Testis (tissue), 3 donors: Measurements from ENCODE around the gene TTC23. TPM values are rescaled to one million over a fixed set of nuclear protein-coding genes. Genes with fewer than 3 reads are reported as not detected.

Experiments
- DNase-seq: peaks from one replicate; pipeline ENCODE4 v3.0.0-alpha.2; 2019
- H3K27ac ChIP-seq, 2 donors: fragments of 200-600 bp; sonication (generic); one replicate each; pipeline ENCODE4 v1.5.1; 2019
- H3K27me3 ChIP-seq: fragments of 200-600 bp; sonication (generic); one replicate; pipeline ENCODE4 v1.5.1; 2019
- H3K36me3 ChIP-seq: fragments of 200-600 bp; sonication (generic); one replicate; pipeline ENCODE4 v1.5.1; 2017; ENCODE audit warnings: low read depth; ENCODE audit errors: missing control alignments
- H3K4me1 ChIP-seq: fragments of 200-600 bp; sonication (generic); one replicate; pipeline ENCODE4 v1.5.1; 2019
- H3K4me3 ChIP-seq, 2 donors: fragments of 200-600 bp; sonication (generic); one replicate each; pipeline ENCODE4 v1.5.1; 2017 to 2019
- H3K9me3 ChIP-seq: fragments of 200-600 bp; sonication (generic); one replicate; pipeline ENCODE4 v1.5.1; 2017
- POLR2A ChIP-seq: fragments of 450-650 bp; IDR thresholded peaks from one replicate; pipeline ENCODE4 v1.6.1; 2017; ENCODE audit warnings: antibody characterized with exemption, mild to moderate bottlenecking, moderate library complexity
- WGBS, 2 donors: methylation state at CpG; one replicate each; pipeline ENCODE4 v1.1.5; 2018; 5-methylcytosine and 5-hydroxymethylcytosine counted together
- intact Hi-C: fragments of 100-400 bp; cut with DNase I; formaldehyde crosslinking; loops from one replicate; pipeline ENCODE4 v1.15.1; 2023; ENCODE audit warnings: low total_unique reads
- polyA plus RNA-seq: library from polyadenylated mRNA; stranded (reverse); fragments of 350-450 nt; fragmentation: Illumina TruSeq; extraction: RNeasy Lipid Tissue Mini Kit (QIAGEN cat#74804); gene quantifications from one replicate; pipeline ENCODE4 v1.2.3, GENCODE V29; 2014; ENCODE audit warnings: low read depth, low replicate concordance; ENCODE audit not compliant: insufficient read depth
- total RNA-seq, 2 donors: library from RNA; depleted of rRNA; stranded (reverse); fragments of >200 nt; gene quantifications; one replicate each; pipeline ENCODE4 v1.2.3, GENCODE V29; 2016
- TF ChIP-seq, protein P1 (sequence below), 3 experiments: fragments of 450-650 bp in 2 of 3; fragments of 200-600 bp in 1 of 3; sonication (generic) in 1 of 3; IDR thresholded peaks; one replicate each; pipeline ENCODE4 v1.5.1; 2016 to 2019; ENCODE audit warnings: antibody characterized with exemption in 3 of 3, mild to moderate bottlenecking in 2 of 3, moderate library complexity in 1 of 3

Gene TTC23
- total and polyA plus RNA-seq, 3 donors from 2014 or later: 26.6 to 40.5 (median 37.2) TPM

- intact Hi-C loops: no loop called here
These were observed 16.2 kb upstream of the TTC23 start for GRCh38 chr15:99265541-99266070.

GRCh38 chr15:99264125-99264524 is 14.7 kb upstream of the TTC23 start:
- no peak for TF ChIP-seq POLR2A
- TF ChIP-seq, protein P1, sequence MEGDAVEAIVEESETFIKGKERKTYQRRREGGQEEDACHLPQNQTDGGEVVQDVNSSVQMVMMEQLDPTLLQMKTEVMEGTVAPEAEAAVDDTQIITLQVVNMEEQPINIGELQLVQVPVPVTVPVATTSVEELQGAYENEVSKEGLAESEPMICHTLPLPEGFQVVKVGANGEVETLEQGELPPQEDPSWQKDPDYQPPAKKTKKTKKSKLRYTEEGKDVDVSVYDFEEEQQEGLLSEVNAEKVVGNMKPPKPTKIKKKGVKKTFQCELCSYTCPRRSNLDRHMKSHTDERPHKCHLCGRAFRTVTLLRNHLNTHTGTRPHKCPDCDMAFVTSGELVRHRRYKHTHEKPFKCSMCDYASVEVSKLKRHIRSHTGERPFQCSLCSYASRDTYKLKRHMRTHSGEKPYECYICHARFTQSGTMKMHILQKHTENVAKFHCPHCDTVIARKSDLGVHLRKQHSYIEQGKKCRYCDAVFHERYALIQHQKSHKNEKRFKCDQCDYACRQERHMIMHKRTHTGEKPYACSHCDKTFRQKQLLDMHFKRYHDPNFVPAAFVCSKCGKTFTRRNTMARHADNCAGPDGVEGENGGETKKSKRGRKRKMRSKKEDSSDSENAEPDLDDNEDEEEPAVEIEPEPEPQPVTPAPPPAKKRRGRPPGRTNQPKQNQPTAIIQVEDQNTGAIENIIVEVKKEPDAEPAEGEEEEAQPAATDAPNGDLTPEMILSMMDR (IDR thresholded peaks at IDR 0.05): no peak
- Histone ChIP-seq H3K4me3 (no peak overlapping the region), H3K27ac (no peak overlapping the region), H3K4me1 (no peaks in the 10 kb centered on the region), H3K27me3 (no peaks in the 10 kb centered on the region), H3K36me3 (no peaks in the 10 kb centered on the region), H3K9me3 (no peaks in the 10 kb centered on the region)
- WGBS, 2 donors: 92 to 94% methylated on average over 5 of the region's 5 CpGs
- DNase-seq: no peak
- intact Hi-C loops: no loop called here

More at GRCh38 chr15:99265541-99266070, 16.2 kb upstream of the TTC23 start:
- DNase-seq: no peak
- H3K36me3 ChIP-seq: no peaks in the 10 kb centered on the region
- H3K4me1 ChIP-seq: no peaks in the 10 kb centered on the region
- H3K4me3 ChIP-seq: no peak overlapping the region
- H3K27ac ChIP-seq: no peak overlapping the region
- no peaks in the 10 kb centered on the region for H3K9me3 ChIP-seq
- H3K27me3 ChIP-seq: no peaks in the 10 kb centered on the region
- WGBS, 2 donors: 92% methylated on average over 3 of the region's 3 CpGs
- no peak for TF ChIP-seq POLR2A
- TF ChIP-seq, protein P1 (IDR thresholded peaks at IDR 0.05): no peak

DNA sequence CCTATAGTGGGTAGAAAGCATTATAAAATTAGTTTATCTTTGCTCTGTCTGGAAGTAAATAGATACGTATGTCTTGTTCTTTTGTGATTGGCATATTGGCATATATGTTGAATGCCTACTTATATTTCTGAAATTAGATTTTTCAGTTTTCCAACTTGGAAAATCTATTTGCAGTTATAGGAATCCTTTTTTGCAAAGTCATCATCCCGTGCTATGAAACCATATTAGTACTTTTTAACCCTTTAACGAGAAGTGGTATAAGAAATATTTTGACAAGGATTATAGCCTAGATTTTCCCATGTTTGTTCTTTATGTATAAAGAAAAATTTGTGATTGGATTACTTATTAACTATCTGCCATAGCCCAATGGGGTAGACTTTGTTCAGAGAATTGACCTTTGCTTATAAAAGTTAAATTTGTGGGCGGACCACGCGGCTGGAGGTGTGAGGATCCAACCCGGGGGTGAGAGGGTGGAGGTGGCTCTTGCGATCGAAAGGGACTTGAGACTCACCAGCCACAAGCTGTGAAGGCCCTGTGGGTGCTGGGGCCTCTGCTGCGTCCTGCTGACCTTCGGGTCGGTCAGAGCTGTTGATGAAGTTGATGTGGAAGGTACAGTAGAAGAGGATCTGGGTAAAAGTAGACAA is 7.8 kb upstream of the TTC23 start:
- intact Hi-C loops: no loop called here
- Histone ChIP-seq H3K27me3 (no peaks in the 10 kb centered on the region), H3K4me1 (peaks cover 4% of the 10 kb centered on the region), H3K36me3 (no peaks in the 10 kb centered on the region), H3K27ac (no peak overlapping the region), H3K9me3 (no peaks in the 10 kb centered on the region), H3K4me3 (no peak overlapping the region)
- DNase-seq: no peak
- WGBS, 2 donors: 91 to 93% methylated on average over 12 of the region's 12 CpGs
- TF ChIP-seq, protein P1 (IDR thresholded peaks at IDR 0.05): no peak
- no peak for TF ChIP-seq POLR2A

DNA sequence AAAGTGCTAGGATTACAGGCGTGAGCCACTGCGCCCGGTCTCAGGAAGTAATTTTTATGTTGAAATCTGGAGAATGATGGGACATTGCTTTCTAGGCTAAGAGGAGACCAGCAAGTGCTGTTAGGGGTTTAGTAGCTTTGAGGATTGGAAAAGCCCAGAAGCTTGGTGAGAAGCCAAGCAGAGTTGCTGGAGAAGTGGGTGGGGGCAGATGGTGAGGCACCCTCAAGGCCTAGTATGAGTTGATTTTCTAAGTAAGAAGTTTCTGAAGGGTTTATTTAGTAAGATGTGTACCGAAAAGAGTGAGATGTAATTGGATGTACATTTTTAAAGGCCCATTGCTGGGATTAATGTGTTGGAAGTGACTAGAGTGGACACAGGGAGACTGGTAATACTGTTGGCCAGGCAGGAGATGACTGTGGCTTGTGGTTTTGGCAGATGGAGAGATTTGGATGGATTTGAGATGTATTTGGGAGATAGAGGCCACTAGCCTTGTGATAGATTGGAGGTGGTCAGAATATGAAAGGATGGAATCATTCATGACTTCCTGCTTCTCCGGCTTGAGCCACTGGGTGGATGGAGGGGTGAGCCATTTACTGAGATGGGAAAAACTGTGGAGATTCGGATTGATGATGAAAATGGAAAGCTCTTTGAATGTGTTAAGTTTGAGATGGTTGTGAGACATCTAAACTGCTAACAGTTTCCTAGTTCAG is 4.2 kb upstream of the TTC23 start:
- no peak for TF ChIP-seq POLR2A
- TF ChIP-seq, protein P1 (IDR thresholded peaks at IDR 0.05): no peak
- H3K36me3 ChIP-seq: no peaks in the 10 kb centered on the region
- H3K9me3 ChIP-seq: no peaks in the 10 kb centered on the region
- H3K27ac ChIP-seq: no peak overlapping the region
- intact Hi-C loops: no loop called here
- WGBS, 2 donors: 79 to 83% methylated on average over 6 of the region's 6 CpGs
- H3K27me3 ChIP-seq: no peaks in the 10 kb centered on the region
- no peak for DNase-seq
- H3K4me3 ChIP-seq: no peak overlapping the region
- H3K4me1 ChIP-seq: peaks cover 6% of the 10 kb centered on the region
